Coronary artery (tissue), 2 donors: ENCODE results near the gene C19orf33.

Source experiments
- DNase-seq: peaks from one replicate; pipeline ENCODE4 v3.0.0-alpha.2; 2017; ENCODE audit warnings: low spot score
- H3K27ac ChIP-seq, 2 donors: fragments of 200-600 bp; sonication (generic); one replicate each; pipeline ENCODE4 v1.5.1; 2016 to 2019
- H3K4me3 ChIP-seq: fragments of 200-600 bp; sonication (generic); 2 replicates; pipeline ENCODE4 v1.5.1; 2016; ENCODE audit warnings: mild to moderate bottlenecking, moderate library complexity
- TF ChIP-seq, protein P1 (sequence below): fragments of 200-600 bp; sonication (generic); IDR thresholded peaks from one replicate; pipeline ENCODE4 v1.5.1; 2019; ENCODE audit warnings: antibody characterized with exemption

Gene C19orf33

DNA sequence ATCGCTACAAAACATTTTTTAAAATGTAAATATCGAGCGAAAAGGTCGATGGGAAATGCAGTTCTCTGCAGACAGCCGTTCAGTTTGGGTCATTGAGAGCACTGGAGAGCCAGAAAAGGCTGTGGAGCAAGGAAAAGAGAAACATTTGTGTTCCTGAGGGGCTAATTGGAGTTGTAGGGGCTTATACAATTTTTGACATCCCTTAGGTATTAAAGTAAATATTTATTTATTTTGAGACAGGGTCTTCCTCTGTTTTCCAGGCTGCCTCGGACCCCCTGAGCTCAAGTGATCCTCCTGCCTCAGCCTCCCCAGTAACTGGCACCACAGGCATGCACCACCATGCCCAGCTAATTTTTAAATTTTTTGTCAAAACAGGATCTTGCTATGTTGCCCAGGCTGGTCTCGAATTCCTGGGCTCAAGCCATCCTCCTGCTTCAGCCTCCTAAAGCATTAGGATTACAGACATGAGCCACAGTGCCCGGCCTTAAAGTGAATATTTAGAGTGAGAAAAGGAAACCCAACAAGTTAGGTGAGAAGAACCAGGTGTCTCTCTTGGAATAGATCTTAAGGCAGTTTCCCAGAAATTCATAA, 12.5 kb downstream of the C19orf33 start:
- H3K4me3 ChIP-seq: peak overlapping the region; percentile 76
- TF ChIP-seq, protein P1, sequence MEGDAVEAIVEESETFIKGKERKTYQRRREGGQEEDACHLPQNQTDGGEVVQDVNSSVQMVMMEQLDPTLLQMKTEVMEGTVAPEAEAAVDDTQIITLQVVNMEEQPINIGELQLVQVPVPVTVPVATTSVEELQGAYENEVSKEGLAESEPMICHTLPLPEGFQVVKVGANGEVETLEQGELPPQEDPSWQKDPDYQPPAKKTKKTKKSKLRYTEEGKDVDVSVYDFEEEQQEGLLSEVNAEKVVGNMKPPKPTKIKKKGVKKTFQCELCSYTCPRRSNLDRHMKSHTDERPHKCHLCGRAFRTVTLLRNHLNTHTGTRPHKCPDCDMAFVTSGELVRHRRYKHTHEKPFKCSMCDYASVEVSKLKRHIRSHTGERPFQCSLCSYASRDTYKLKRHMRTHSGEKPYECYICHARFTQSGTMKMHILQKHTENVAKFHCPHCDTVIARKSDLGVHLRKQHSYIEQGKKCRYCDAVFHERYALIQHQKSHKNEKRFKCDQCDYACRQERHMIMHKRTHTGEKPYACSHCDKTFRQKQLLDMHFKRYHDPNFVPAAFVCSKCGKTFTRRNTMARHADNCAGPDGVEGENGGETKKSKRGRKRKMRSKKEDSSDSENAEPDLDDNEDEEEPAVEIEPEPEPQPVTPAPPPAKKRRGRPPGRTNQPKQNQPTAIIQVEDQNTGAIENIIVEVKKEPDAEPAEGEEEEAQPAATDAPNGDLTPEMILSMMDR: no peak
- DNase-seq: no peak
- peak overlapping the region; percentile 14 to 90 for H3K27ac ChIP-seq

- H3K27ac ChIP-seq: peak overlapping the region in 1 of 2 donors; percentile 90
- DNase-seq: no peak
- H3K4me3 ChIP-seq: no peak overlapping the region
- TF ChIP-seq, protein P1: no peak
Observed at GRCh38 chr19:38317104-38317612, 13.1 kb downstream of the C19orf33 start.

DNA sequence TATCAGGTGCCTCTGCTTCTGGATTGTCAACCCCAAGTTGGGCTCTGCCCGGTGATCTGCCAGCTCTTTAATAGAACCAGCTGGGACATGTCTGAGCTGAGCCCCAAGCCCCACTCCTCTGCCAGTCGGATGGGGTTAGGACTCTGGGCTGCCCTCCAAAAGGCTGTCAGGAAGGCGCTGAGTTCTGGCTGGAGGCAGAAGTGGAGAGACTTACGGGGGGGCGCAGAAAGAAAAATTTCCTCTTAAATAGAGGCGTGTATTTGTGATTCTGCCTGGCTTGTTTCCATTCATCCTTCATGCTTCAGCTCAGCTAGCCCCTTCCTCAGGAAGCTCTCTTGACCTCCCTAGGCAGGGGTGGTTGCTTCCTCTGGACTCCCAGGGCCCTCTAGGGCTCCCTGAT, 14.6 kb downstream of the C19orf33 start:
- TF ChIP-seq, protein P1: no peak
- Histone ChIP-seq H3K4me3 (peak overlapping the region; percentile 81), H3K27ac (peak overlapping the region; percentile 84 to 93)
- peak; percentile 82 for DNase-seq

- peak within 1 kb of the TSS; percentile 84 to 93 for H3K27ac ChIP-seq
- TF ChIP-seq, protein P1: no peak
- peak within 1 kb of the TSS; percentile 81 for H3K4me3 ChIP-seq
- no peak for DNase-seq
Observed at GRCh38 chr19:38319421-38320258, 15.6 kb downstream of the C19orf33 start, which contains the start of gene KCNK6. Gene KCNK6 (plus strand): TSS chr19:38319845. CDS start chr19:38319951, 106 bp downstream.

DNA sequence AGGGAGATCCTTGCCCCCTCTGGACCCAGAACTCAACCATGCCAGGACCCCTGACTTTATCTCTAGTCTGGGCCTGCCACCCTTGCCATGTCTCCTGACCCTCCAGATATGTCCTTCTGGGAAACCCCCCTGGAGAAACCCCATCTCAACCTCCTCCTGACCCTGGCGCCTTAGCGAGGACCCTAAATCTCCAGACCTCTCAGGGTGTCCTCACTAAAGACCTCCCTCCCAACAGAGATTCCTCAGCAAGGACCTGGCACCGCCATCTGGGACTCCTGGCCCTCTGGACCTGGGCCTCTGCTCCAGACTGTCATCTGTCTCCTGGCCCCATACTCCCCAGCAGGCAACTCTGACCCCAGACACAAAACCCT, 16.9 kb downstream of the C19orf33 start:
- no peak for DNase-seq
- TF ChIP-seq, protein P1: no peak
- Histone ChIP-seq H3K4me3 (peak overlapping the region; percentile 81), H3K27ac (peak overlapping the region; percentile 84 to 93)

DNA sequence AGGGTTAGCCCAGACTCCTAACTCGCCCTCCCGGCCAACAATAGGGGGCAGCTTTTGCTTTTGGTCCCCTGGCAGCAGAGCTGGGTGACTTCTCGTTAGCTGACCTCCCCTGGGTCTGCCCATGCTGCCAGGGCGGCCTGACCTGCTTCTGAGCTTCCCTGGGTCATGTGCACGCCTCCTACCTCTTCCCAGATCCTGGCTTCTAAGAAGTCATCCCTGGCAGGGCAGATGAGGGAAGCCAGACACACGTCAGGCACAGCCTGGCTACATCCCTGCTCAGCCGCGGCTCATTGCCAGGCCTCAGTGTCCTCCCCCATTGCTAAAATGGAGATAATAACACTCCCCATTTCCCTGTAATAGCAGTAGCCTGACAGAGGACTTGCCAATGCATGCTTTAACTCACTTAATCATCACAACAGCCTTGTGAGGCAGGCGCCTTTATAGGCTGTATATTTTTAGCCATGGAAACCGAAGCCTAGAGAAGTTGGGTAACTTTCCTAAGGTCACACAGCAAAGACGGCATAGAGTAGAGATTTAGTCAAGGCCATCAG, 17.7 kb downstream of the C19orf33 start:
- TF ChIP-seq, protein P1: no peak
- Histone ChIP-seq H3K4me3 (peak overlapping the region; percentile 81), H3K27ac (peak overlapping the region; percentile 84 to 93)
- peak; percentile 86 for DNase-seq
